Measurements from ENCODE around the gene B3GNT7. TPM values are rescaled to one million over a fixed set of nuclear protein-coding genes. Genes with fewer than 3 reads are reported as not detected.
"Not testable (repeated sequence)": the region's sequence is repeated elsewhere in the genome, so short reads cannot be mapped to it uniquely, and the experiment has no call there.

B3GNT7 gene
- total RNA-seq, 1 donor = 2.7 TPM

GRCh38 chr2:231399046-231399852 lies 3.7 kb downstream of the B3GNT7 start:
- no peak for DNase-seq (ENCODE audit: low read depth in 2 of 3, low spot score in 2 of 3)

- DNase-seq (ENCODE audit: low read depth in 2 of 3, low spot score in 2 of 3) = no peak
These were observed 4.6 kb downstream of the B3GNT7 start for GRCh38 chr2:231399853-231400680.

DNA sequence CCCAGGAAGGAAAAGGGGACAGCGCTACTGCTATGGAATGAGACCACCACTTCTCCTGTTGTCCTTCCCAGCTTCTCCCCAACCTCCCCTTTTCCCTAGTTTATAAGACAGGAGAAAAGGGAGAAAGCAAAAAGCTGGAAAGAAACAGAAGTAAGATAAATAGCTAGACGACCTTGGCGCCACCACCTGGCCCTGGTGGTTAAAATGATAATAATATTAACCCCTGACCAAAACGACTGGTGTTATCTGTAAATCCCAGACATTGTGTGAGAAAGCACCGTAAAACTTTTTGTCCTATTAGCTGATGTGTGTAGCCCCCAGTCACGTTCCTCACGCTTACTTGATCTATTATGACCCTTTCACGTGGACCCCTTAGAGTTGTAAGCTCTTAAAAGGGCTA lies 5.2 kb downstream of the B3GNT7 start:
- not testable (repeated sequence) for DNase-seq (ENCODE audit: low read depth in 2 of 3, low spot score in 2 of 3)

GRCh38 chr2:231401101-231401500 lies 5.6 kb downstream of the B3GNT7 start:
- not testable (repeated sequence) for DNase-seq (ENCODE audit: low read depth in 2 of 3, low spot score in 2 of 3)

DNA sequence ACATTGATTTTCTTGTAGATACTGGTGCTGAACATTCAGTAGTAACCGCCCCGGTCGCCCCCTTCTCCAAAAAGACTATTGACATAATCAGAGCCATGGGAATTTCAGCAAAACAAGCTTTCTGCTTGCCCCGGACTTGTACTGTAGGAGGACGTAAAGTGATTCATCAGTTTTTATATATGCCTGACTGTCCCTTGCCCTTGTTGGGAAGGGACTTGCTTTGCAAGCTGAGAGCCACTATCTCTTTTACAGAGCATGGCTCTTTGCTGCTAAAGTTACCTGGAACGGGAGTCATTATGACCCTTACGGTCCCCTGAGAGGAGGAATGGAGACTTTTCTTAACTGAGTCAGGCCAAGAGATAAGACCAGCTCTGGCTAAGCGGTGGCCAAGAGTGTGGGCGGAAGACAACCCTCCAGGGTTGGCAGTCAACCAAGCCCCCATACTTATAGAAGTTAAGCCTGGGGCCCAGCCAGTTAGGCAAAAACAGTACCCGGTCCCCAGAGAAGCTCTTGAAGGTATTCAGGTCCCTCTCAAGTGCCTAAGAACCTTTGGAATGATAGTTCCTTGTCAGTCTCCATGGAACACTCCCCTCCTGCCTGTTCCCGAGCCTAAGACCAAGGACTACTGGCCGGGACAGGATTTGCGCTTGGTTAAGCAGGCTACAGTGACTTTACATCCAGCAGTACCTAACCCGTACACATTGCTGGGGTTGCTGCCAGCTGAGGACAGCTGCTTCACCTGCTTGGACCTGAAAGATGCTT lies 8.1 kb downstream of the B3GNT7 start:
- DNase-seq (ENCODE audit: low read depth in 2 of 3, low spot score in 2 of 3) = not testable (repeated sequence)

- not testable (repeated sequence) for DNase-seq (ENCODE audit: low read depth in 2 of 3, low spot score in 2 of 3)
These were observed 8.7 kb downstream of the B3GNT7 start for GRCh38 chr2:231404183-231404578.

DNA sequence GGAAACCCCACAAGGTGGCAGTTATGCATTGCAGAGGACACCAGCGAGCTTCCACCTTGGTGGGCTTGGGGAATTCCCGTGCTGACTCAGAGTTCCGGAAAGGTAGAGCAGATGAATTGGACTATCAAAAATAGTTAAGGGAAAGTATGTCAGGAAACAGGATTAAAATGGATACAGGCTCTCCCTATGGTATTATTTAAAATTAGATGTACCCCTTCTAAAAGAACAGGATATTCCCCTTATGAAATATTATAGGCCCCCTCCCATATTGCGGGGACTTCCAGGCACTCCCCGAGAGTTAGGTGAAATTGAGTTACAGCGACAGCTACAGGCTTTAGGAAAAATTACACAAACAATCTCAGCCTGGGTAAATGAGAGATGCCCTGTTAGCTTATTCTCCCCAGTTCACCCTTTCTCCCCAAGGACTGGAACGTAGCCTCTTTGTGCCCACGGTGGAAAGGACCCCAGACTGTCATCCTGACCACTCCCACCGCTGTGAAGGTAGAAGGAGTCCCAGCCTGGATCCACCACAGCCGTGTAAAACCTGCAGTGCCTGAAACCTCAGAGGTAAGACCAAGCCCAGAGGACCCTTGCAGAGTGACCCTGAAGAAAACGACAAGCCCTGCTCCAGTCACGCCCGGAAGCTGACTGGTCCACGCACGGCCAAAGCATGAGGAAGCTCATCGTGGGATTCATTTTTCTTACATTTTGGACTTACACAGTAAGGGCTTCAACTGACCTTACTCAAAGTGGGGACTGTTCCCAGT lies 10.3 kb downstream of the B3GNT7 start:
- DNase-seq (ENCODE audit: low read depth in 2 of 3, low spot score in 2 of 3) = peak in 2 of 3 donors; percentile 52 to 71

GRCh38 chr2:231407686-231408085 lies 12.2 kb downstream of the B3GNT7 start:
- not testable (repeated sequence) for DNase-seq (ENCODE audit: low read depth in 2 of 3, low spot score in 2 of 3)

GRCh38 chr2:231408304-231408703 lies 12.8 kb downstream of the B3GNT7 start:
- not testable (repeated sequence) for DNase-seq (ENCODE audit: low read depth in 2 of 3, low spot score in 2 of 3)

GRCh38 chr2:231409776-231410175 lies 14.3 kb downstream of the B3GNT7 start:
- DNase-seq (ENCODE audit: low read depth in 2 of 3, low spot score in 2 of 3) = no peak

DNA sequence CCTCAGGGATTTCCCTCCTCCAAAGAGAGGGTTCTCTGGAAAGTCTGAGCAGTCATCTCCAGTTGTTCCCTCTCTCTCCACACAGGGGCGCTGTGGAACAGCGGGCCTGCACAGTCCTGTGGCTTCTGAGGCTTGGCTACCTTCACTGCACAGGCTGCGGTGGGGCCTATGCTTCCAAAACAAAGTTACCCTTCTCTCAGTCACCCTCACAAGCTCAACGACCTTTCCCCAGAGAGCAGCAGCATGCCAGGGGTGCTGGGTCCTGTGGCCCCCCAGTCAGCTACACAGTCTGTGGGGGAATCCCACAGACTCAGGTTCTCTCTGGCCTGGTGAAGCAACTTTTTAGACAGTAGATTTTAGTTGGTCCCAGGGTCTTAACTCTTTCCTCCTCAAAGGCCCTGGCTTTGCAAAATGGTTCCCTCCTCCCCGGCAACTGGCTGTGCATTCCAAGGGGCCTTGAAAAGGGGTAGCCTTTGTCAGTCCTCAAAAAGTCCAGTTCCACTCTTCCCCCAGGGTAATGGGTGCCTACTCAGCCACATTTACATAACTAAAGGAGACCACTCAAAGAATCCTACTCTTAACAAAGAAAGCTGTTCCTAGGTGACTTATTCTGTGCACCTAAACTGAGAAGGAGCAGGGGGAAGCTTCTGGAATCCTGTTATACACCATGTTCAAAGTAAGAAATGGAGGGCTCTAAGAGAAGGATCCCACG lies 14.9 kb downstream of the B3GNT7 start:
- peak in 1 of 3 donors; percentile 36 for DNase-seq (ENCODE audit: low read depth in 2 of 3, low spot score in 2 of 3)

GRCh38 chr2:231411237-231411636 lies 15.7 kb downstream of the B3GNT7 start:
- DNase-seq (ENCODE audit: low read depth in 2 of 3, low spot score in 2 of 3) = no peak

DNA sequence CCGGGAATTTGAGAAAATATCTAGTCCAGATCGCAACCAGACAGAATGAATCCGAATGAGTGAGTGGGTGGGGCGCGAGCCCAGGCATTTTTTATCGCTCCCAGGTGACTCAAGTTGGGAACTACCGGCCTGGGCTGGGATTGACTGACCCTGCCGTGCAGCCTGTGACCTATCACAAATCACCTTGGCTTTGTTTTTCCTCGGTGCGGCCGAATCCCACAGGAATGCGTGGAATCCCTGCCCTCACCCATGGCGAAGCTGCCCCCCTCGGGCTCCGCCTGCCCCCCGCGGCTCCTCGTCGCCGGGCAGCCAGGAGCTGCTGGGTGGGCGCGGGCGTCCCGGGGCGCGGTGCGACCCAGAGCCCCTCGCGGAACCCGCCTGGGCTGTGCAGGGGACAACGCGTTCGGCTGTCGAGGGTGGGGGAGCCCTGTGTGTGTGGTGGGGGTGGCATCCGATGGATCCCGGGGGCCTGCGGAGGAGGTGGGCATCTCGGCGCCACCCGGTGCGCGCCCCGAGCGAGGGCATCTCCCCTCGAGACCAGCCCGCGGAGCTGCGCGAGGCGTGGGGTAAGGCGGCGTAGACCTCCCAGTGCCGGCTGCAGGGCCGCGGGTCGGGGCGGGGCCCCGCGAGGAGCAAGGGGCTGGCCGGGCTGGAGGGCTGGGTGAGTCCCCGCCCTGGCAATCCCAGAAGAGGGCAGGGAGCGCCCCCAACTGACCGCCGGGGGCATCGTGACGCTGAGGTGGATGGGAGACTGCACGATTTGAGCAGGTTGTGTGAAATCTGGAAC lies 16.5 kb downstream of the B3GNT7 start:
- DNase-seq (ENCODE audit: low read depth in 2 of 3, low spot score in 2 of 3) = peak in 2 of 3 donors; percentile 84 to 89

DNA sequence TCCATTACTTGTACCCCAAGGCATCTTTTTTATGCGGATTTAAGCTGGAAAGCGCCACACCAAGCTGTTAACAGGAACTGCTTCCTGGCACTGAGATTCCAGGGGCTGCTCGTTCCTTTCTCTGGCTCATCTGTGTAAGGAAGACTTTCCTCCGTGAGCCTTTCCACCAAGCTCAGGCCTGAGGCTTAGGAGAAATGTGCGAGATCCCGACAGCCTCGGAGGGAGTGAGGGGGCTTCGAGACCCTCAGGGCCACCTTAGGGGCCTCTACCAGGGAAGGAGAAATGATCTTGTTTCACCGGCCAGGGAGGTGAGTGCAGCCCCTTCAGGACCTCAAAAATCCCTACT lies 17.1 kb downstream of the B3GNT7 start:
- DNase-seq (ENCODE audit: low read depth in 2 of 3, low spot score in 2 of 3) = no peak

DNA sequence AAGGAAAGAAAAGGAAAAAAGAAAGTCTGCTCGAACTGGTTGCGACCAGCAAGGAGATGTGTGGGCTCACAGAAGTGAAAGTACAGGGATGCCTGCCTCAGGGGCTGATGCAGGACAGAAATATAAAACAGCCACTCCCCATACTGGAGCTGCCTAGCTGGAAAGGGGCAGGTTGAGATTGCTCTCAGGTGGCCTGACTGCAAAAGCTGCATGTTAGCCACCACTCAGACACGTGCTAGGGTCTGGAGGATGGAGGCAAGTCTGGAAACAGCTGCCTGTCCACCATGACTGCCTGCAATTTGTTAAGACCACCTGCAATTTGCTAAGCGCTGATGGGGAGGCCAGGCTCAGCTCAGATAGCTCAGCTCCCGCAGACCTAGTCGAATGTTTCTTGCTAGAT lies 17.9 kb downstream of the B3GNT7 start:
- DNase-seq (ENCODE audit: low read depth in 2 of 3, low spot score in 2 of 3) = no peak

DNA sequence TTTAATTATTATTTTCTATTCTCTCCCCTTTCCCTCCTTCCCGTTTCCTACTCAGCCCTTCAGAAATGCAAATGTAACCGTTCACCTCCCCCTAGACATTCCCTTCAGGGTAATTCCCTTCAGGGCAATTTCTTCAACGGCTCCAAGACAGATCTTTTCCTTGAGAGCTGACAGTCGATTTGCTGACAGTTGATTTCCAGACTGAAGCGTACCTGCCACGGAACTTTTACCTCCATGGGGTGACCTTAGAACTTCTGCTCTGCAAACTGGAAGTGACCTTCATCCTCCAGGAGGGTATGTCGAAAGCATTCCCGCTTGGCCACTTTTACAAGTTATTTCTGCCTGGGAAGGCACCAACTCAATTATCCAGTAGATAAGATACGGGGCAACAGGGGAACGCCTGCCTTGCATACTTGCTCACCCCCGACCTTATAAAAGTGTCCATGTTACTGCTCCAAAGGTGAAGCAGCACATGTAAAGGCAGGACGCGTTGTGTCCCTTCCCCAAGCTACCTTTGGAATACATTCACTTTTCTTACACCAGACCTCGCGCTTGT lies 18.5 kb downstream of the B3GNT7 start:
- DNase-seq (ENCODE audit: low read depth in 2 of 3, low spot score in 2 of 3) = no peak

- DNase-seq (ENCODE audit: low read depth in 2 of 3, low spot score in 2 of 3) = no peak
These were observed 19.5 kb downstream of the B3GNT7 start for GRCh38 chr2:231415029-231415428.

- no peak for DNase-seq (ENCODE audit: low read depth in 2 of 3, low spot score in 2 of 3)
These were observed 23.5 kb downstream of the B3GNT7 start for GRCh38 chr2:231418820-231419640.

All from hematopoietic multipotent progenitor cell (in vitro differentiated cells).